ENCODE results near the gene STK24.
"Not testable (repeated sequence)": the region's sequence is repeated elsewhere in the genome, so short reads cannot be mapped to it uniquely, and the experiment has no call there.

GRCh38 chr13:98569494-98570367 lies 7.2 kb downstream of the STK24 start:
- TF ChIP-seq CTCF (IDR thresholded peaks at IDR 0.05; ENCODE audit: insufficient read depth, low read length, poor library complexity, severe bottlenecking); EZH2phosphoT487 (conservative IDR thresholded peaks at IDR 0.05; ENCODE audit: low read length): not testable (repeated sequence)

All from SU-DHL-6 (cell line).